HG02759 (cell line): ENCODE data around the gene ELMO3.

Experiments
- ATAC-seq: cut with Tn5 transposase; IDR thresholded peaks from one replicate; pipeline ENCODE4 v1.9.1; 2021; ENCODE audit warnings: mild to moderate bottlenecking, moderate library complexity; ENCODE audit not compliant: unreplicated experiment

Gene ELMO3

DNA sequence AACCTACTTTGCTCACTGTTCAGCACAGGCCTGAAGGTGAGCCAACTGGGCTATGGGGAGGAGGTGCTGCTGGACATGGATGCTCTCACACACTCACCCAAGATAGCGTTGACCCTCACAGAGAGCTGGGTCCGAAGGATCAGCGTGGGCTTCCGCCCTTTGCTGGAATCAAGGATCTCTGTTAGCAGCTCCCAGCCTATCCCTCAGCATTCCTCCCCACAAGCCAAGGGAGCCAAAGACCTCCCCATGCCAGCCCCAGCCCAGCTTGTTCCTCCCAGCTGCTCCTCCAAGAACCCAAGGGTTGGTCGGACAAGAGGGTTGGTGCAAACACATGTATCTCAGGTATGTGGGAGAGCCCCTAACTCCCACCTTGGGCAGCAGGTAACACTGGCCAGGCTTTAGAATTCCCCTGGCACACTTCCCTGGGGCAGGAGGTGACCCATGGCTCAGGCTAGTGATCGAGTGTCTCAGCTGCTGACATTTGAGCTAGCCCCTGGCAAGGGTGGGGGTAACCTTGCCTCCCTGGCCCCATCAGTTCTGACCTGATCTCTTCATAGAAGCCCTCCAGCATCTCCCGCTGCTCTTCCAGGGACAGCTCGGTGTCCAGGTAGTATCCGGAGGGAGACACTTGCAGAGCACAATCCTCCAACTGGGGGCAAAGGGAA is 40.0 kb downstream of the ELMO3 start:
- no peak for ATAC-seq

DNA sequence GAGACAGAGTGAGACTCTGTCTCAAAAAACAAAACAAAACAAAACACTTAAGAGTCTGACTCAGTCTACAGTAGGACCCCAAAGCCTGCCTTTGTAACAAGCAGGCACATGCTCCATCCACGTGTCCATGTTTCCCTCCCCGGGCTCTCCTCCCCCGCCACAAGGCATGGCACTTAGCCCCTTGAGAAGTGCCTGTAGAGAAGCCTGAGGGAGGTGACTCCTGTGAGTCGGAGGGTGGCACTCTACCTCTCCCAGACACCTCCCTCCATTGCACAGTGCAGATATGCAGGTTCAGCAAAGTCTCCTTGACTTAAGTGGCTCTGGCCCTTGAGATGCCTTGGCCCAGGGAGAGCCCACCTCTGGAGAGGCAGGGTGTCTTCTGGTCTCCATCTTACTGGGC is 41.6 kb downstream of the ELMO3 start:
- no peak for ATAC-seq

DNA sequence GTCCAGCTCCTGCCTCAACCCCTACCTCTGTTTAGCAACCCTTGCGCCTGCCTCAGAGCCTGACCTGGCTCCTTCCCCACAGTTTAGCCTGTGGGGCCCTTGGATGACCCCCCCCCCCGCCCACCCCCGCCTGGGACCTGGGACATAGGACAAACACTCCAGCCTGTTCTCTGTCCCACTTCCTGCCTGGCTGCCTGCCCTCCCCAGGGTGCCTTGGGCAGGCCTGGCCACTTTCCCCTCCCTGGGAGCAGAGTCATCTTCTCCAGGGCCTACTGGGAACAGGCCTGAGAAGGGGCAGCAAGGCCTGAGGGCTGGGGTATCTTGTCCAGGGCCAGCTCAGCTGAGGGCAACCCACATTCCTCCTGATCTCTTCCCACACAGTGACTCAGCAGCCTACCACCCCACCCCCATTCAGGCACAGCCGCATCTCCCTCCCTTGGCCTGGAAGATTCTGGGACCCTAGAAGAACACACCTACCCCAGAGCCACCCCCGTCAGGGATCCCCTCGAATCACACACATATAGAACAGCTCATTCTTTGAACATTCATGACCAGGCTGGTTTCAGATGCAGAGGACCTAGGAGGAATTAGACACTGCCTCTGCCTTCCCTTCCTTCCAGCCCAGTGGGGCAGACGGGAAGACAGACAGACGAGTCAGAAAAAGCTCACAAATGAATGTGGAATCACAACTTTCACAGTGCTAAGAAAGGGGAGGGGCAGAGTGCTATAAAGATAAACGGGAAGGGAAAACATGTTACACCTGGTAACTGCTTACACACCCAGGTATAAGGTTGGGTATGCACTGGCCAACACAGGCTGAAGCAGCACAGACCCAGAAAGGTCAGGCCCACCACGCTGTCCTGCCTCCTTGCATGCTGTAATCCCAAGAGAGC is 42.3 kb downstream of the ELMO3 start:
- ATAC-seq, result no peak

DNA sequence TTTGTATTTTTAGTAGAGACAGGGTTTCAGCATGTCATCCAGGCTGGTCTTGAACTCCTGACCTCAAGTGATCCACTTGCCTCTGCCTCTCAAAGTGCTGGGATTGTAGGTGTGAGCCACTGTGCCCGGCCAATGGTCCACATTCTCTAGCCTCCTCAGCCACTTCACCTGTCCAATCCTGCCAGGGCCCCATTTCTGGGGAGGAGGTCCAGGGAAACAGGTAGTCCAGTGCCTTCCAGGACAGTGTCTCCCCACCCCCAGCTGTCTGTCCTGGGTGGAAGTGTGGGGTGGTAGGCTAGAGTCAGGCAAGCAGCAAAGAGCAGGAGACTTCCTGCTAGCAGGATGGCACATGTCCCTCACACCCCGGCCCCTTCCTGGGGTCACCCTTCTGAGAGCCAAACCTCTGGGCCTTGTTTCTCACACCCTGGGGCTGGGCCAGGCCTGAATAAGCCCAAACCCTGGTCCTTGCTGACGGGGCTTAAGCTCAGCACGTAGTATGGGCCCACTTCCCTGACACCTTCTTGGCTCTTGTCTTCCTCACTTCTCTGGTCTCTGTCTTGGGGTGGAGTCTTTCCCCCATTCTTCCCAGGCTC is 43.3 kb downstream of the ELMO3 start:
- no peak for ATAC-seq

DNA sequence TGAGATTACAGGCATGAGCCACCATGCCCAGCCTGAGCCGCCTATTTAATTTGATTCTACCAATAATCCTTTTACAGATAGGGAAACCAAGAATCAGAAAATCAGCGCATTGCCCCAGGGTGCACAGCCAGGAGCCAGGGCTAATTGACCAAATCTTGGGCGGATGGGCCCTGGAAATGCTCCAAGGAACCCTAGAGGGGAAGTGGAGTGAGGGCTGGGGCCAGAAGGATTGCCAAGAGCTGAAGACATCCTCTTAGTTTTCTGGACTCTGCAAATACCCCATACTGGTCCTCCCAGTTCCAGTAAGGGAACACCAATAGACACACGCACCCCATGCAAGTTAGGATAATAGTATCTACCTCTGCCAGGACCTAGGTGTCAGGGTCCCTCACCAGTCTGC is 44.5 kb downstream of the ELMO3 start:
- no peak for ATAC-seq

DNA sequence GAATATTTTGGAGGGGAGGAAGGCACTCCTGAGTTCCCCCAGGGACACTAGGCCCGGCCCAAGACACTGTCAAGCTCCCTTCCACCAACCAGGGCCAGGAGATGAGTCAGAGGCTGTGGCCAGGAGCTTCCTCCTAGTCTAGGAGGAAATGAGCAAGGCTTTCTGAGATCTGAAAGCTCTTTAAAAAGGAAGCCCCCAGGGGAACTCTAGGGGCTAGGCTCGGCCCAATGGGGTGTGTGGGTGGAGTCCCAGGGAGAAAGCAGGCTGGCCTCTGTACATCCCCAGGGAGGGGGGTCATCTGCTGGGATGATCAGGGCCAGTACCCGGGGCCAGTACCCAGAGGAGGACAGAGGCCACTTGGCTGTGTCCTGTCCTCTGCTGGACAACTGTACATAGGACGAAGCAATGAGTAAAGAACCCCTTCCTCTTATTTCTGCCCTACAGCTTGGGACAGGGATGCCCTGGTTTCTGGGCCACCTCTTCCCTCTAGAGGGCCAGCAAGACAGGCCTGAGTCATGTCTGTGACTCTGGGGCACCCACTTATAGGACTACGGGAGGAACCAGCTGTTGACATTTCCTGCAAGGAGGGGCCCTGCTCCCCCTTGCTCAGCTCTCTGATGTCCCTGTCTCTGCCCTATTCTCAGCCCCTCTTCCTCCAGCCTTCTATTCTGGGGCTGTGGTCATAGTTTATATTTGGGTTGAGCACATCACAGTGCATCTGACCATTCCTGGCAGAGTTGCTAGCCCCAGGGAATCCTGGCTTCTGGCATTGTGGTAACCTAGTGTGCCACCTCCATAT is 45.7 kb downstream of the ELMO3 start:
- peak; percentile 58 for ATAC-seq

DNA sequence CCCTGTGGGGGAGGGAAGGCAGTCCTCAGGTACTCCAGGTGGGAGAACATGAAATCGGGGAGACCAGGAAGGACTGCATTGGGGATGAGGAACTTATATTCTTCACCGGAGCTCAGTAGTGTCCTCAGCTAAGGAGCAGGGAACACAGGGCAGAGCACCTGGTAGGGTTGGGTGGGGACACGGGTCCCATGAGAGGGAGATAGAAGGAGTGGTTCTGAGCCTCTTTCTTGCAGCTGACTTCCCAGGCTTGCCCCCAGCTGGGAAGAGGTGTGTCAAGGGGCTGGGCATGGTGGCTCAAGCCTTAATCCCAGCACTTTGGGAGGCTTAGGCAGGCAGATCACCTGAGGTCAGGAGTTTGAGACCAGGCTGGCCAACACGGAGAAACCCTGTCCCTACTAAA is 46.3 kb downstream of the ELMO3 start:
- no peak for ATAC-seq

DNA sequence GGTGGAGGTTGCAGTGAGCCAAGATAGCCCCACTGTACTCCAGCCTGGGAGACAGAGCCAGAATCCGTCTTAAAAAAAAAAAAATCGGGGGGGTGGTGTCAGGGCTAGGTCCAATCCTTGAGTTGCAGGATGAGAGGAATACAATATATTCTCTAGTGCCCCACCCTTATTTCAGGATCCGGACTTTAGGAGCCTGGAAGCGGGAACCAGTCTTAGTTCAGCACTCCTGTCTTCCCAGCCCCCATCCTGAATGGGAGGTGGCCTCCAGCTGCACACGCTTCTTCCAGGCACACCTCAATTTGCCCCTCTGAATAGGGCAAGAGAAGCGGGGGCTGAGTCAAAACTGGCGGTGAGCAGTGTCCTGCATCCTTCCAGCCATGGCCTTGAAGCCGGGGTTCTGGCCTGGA is 46.7 kb downstream of the ELMO3 start:
- ATAC-seq, result no peak

DNA sequence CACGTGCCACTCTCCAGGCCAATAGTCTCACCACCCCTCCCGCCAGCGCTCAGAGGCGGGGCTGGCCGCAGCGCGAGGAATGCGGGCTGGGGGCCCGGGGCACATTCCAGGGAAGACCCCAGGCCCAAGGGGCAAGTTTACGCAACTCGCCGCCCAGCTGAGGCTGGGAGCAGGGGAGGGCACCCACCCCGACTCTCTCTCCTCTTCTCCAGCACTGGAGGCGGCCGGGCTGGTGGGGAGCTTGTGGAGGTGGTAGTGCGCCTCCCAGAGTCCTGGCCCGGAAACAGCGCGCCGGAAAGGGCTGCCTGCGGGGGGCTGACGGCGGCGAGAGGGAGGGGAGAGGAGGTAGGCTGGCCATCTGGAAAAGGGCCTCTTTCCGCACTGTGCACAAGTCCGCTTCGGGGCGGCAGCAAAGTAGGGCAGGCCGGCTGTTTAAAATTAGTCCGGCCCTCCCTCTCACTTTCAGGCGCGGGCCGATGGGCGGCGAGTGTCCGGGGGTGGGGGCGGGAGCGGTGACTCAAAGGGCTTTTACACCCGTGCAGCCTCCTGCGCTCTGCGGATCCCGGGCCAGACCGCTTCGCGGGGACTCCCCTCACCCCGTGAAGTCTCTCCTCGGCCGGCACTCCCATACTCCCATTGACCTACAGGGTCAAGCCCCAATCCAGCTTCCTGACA is 47.3 kb downstream of the ELMO3 start:
- ATAC-seq, result peak; percentile 25

DNA sequence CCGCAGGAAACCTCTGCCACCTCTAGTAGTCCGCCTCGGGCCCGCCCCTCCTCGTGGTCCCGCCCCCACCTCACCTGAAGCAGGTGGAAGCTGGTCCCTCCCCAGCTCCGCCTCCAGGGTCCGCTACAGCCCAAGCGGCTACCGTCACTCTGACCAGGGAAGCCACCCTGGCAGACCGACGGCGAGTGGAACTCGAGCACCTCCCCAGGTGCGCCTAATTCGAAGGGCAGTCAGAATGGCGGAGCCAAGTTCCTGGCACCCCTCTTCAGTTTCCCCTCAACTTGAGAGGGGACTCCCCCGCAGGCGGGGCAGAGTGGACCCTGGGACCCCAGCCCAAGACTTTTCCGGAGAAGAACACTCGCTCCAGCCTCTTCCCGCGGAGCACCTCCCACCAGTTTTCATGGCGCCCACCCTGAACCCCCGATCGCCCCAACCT is 47.8 kb downstream of the ELMO3 start:
- peak; percentile 4 for ATAC-seq

DNA sequence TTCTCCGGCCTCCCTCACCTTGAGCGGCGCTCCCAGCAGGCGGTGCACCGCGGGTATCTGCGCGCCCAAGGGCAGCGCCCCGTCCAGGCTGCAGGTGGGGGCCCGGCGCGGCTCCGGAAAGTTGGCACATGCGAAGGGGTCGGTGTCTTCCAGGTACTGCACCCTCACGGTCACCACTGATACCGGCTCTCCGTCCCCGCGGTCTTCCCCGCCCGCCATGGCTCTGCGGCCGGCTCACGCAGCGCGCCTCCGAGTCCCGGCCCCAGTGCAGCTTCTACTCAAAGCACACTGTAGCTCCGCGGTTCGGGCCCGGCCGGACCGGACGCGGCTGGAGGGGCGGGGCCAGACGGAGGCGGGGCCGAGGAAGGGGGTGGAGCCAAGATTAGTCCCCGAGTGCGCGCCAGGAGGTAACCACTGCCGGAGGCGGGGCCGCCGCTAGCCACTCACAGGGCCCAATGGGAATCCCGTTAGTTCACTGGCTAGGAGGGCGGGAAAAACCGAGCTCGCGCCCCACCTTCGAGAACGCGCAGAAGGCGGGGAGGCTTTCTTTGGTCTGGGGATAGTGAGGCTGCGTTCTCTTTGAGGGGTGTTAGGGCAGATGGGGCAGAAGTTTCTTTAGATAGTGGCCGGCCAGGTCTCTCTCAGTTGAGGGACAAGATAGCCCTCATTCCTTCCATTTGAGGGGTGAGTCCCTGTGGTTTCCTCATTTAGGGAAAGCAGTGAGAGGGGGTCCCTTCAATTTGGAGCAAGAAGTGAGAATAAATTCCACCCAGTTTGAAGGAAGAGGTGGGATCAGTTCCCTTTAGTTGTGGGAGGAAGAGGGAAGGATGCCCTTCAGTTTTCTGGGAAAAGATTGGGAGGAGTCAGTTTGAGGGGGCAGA is 48.5 kb downstream of the ELMO3 start, which contains the start of gene FHOD1:
Gene FHOD1 (minus strand): TSS at position 290 of the 881 bp plus-strand sequence. CDS start 71 bp downstream, at position 219.
- ATAC-seq, result peak; percentile 52

DNA sequence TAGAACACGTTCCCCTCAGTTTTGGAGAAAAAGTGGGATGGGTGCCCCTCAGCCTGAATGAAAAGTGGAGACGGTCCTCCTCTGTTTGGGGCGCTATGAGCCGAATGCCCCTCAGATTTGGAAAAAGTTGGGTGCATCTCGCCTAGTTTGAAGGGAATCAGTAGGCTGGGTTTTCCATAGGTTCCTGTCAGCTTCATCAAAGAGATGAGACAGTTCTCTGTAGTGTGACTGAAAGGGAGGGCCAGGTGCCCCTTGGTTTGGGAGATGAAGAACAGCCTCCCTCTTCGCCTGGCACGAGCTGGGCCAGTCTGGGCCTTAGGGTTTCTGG is 49.1 kb downstream of the ELMO3 start:
- no peak for ATAC-seq

DNA sequence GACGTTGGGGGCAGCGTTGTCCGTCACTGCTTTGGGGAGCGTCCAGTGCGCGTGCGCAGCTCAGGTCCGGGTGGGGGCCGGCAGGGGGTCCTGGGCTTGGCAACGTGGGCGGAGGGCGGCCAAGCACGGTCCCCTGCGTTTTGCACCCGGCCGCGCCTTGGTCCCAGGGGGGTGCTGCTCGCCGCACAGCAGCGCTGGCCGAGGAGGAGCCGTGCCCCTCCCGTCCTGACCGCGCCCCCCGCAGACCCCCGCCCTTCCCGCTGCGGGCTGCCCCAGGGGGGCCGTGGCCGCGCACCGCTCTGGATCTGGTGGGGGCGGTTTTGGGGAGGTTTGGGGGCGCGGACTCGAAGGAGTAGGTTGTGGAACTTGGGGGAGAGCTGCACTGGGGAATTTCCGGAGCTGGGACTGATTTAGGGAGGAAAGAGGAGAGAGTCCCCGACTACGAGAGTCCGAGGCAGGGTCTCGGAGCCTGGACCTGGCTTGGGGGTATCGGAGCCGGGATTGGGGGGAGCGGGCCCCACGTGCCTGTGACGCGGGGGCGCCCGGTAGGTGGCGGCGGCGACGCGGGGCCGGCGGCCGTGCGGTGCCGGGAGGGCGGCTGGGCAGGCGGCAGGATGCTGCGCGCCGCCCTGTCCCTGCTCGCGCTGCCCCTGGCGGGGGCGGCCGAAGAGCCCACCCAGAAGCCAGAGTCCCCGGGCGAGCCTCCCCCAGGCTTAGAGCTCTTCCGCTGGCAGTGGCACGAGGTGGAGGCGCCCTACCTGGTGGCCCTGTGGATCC is 49.7 kb downstream of the ELMO3 start, which contains the start of gene SLC9A5:
Gene SLC9A5 (plus strand): TSS at position 579 of the 777 bp plus-strand sequence. CDS start 36 bp downstream, at position 615.
- ATAC-seq, result no peak

DNA sequence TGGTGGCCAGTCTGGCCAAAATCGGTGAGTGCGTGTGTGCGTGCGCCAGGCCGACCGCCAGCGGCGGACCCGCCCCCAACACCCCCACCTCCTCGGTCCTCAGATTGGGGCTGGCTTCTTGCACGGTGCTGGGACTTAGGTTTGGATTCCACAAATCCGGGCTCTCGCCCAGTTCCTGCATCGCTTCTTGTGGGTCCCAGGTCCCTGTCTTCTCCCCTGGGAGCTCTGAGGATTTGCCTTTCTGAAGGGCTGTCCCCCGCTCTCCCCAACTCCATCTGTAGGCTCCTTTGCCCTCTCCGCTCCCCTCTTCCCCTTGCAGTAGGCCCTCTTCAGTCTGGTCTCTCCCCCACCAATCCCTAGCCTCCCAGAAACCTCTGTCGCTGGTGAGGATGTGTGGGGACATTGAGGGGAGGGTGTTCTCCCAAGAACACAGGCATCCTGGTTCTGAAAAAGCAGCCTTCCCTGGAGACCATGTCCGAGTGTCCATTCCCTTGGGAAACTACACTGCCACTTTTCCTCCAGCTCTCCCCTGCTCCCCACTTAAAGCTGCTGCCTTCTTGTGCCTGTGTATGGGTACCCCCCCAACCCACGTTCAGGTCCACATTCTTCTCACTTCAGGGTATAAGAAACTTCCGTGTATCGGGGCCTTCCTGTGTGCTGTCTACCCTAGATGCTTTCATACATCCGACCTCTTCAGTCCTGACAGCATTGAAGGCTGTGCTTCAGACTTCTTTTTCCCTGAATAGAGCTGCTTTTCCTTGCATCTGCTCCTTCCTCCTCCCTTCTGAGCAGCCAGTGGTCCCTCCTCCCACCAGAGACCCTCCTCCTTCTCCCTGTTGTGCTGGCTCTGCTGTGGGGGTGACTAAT is 50.5 kb downstream of the ELMO3 start:
- no peak for ATAC-seq

DNA sequence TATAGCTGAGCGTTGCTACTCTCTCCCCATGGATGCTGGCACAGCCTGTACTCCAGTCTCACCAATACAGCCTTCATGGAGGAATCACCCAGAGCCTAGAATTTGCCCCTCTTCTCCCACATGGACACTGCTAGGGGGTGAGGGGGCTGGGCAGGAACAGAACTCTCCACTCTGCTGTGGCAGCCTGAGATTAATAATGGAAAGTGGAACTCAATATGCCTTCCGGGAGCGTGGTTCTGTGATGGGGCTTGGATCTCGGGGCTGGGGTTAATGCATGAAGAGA is 51.1 kb downstream of the ELMO3 start:
- no peak for ATAC-seq

DNA sequence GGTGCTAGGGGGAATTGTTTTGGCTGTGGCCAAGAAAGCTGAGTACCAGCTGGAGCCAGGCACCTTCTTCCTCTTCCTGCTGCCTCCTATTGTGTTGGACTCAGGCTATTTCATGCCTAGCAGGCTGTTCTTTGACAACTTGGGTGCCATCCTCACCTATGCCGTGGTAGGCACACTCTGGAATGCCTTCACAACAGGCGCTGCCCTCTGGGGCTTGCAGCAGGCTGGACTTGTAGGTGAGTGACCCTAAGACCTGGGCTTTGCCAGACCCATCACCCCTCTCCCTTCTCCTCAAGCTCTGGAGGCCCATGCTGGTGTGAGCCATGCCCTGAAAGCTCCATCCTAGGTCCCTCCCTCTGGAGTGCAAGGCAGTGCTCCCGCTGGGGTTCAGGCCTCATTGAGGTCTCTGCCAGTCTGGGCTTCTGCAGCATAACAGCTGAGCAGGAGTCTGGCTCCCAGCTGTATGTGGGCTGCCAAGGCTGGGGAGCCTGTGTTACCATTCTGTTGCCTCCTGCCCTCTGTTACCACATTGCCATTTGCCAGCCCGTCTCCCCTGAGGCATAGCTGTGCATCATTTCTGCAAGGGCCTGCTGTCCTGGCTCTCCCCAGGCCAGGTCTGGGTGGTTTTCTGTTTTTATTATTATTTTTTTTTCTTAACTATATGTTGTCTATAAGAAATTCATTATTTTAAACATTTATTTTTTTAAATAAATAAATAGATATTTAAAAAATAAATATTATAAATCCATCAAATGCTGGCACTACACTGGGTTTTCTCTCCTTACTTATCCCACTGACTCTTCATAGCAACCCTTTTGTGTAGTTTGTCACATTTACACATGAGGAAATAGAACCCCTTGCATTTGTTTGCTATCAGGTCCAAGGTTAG is 53.9 kb downstream of the ELMO3 start:
- no peak for ATAC-seq
